Duodenal mucosa (tissue), 2 donors: Measurements from ENCODE around the gene POLR3H.

Experiments used
- H3K27ac ChIP-seq: one replicate; pipeline ENCODE4 v1.7.0; 2013; ENCODE audit warnings: low read depth, low read length
- H3K27me3 ChIP-seq, 2 donors: one replicate each; pipeline ENCODE4 v1.7.0; 2013; ENCODE audit warnings: low read length in 2 of 2, control low read depth in 1 of 2; ENCODE audit not compliant: insufficient read depth in 2 of 2, control insufficient read depth in 1 of 2
- H3K36me3 ChIP-seq, 2 donors: one replicate each; pipeline ENCODE4 v1.7.0; 2013; ENCODE audit warnings: low read length in 2 of 2, control low read depth in 1 of 2; ENCODE audit not compliant: insufficient read depth in 2 of 2, control insufficient read depth in 1 of 2
- H3K4me1 ChIP-seq, 2 donors: one replicate each; pipeline ENCODE4 v1.7.0; 2013; ENCODE audit warnings: low read length in 2 of 2, control low read depth in 1 of 2; ENCODE audit not compliant: insufficient read depth in 2 of 2, control insufficient read depth in 1 of 2
- H3K4me3 ChIP-seq, 2 donors: one replicate each; pipeline ENCODE4 v1.7.0; 2013; ENCODE audit warnings: low read length in 2 of 2, low read depth in 1 of 2
- H3K9ac ChIP-seq, 2 donors: one replicate each; pipeline ENCODE4 v1.7.0; 2013; ENCODE audit warnings: low read length in 2 of 2, low read depth in 1 of 2
- H3K9me3 ChIP-seq, 2 donors: one replicate each; pipeline ENCODE4 v1.7.0; 2013; ENCODE audit warnings: low read length in 2 of 2, control low read depth in 1 of 2; ENCODE audit not compliant: control insufficient read depth in 1 of 2

The POLR3H gene

DNA sequence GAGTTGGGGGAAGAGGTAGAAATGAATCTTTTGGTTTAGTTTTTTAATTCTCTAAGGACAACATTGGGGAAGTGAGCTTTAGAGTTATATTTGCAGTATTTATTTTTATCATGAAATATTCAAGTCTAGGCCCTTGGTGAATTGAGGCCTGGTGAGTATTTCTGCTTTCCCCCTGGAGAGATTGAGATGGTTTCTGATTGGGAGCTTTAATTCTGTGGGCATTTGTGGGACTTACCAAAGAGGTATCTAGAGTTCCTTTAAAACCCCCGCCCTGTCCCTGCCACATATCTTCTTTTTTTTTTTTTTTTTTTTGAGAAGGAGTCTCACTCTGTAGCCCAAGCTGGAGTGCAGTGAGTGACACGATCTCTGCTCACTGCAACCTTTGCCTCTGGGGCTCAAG, 65.8 kb downstream of the POLR3H start:
- H3K9me3 ChIP-seq = no peaks in the 10 kb centered on the region
- no peaks in the 10 kb centered on the region for H3K27me3 ChIP-seq
- peaks cover 12 to 31% of the 10 kb centered on the region in 2 donors for H3K4me1 ChIP-seq
- no peak overlapping the region for H3K9ac ChIP-seq
- no peak overlapping the region for H3K4me3 ChIP-seq
- peak overlapping the region; percentile 2 for H3K27ac ChIP-seq
- H3K36me3 ChIP-seq = peaks cover 0 to 22% of the 10 kb centered on the region in 2 donors
